GM12872 (cell line): ENCODE data around the gene BOK.

Source experiments
- CTCF ChIP-seq: IDR thresholded peaks from 3 replicates; pipeline ENCODE4 v1.5.1; 2011; ENCODE audit warnings: low read depth, mild to moderate bottlenecking, low read length, moderate library complexity; ENCODE audit not compliant: insufficient read depth

BOK gene

GRCh38 chr2:241575624-241576292 lies 17.2 kb downstream of the BOK start:
- no peak for TF ChIP-seq CTCF

- no peak for TF ChIP-seq CTCF
Observed at GRCh38 chr2:241576293-241576654, 17.7 kb downstream of the BOK start.

GRCh38 chr2:241577413-241578122 lies 19.0 kb downstream of the BOK start:
- no peak for TF ChIP-seq CTCF

- TF ChIP-seq CTCF, result no peak
Observed at GRCh38 chr2:241579281-241579680, 20.7 kb downstream of the BOK start.

- no peak for TF ChIP-seq CTCF
Observed at GRCh38 chr2:241582328-241582727, 23.8 kb downstream of the BOK start.

GRCh38 chr2:241582806-241583205 lies 24.3 kb downstream of the BOK start:
- TF ChIP-seq CTCF, result no peak

GRCh38 chr2:241584436-241584835 lies 25.9 kb downstream of the BOK start:
- no peak for TF ChIP-seq CTCF
